HG02798 (cell line): Measurements from ENCODE around the gene TP53TG3B.
"Not testable (repeated sequence)": the region's sequence is repeated elsewhere in the genome, so short reads cannot be mapped to it uniquely, and the experiment has no call there.

Source experiments
- ATAC-seq: cut with Tn5 transposase; IDR thresholded peaks from one replicate; pipeline ENCODE4 v1.9.1; 2021; ENCODE audit warnings: mild to moderate bottlenecking; ENCODE audit not compliant: unreplicated experiment, poor library complexity

The TP53TG3B gene, protein sequence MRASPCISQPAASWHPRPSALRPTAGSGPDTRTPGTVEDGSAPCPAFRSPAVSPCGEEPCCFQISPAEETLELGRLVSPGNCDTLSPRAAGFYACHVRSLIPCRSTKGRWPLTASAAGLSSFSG

DNA sequence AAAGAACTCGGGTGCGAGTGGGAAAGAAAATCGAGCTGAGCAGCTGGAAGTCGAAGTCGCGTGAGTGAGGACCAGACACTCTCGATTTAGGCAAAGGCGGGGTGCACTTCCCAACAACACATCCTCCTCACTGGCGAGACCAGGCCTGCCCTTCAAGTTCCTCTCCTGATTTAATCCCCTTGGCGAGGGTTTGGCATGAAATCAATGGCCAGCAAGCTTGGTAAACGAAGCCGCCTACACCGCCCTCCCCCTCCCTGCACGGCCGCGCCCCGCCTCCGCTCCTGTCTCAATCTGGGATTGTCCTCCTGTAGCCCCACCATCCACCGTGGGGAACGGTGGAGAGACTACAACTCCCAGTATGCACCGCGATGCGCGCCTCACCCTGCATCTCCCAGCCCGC is at the start of gene TP53TG3B:
TSS of gene TP53TG3B (plus strand) at position 301 of the 400 bp plus-strand sequence. CDS start at position 369, 68 bp downstream.
- not testable (repeated sequence) for ATAC-seq

DNA sequence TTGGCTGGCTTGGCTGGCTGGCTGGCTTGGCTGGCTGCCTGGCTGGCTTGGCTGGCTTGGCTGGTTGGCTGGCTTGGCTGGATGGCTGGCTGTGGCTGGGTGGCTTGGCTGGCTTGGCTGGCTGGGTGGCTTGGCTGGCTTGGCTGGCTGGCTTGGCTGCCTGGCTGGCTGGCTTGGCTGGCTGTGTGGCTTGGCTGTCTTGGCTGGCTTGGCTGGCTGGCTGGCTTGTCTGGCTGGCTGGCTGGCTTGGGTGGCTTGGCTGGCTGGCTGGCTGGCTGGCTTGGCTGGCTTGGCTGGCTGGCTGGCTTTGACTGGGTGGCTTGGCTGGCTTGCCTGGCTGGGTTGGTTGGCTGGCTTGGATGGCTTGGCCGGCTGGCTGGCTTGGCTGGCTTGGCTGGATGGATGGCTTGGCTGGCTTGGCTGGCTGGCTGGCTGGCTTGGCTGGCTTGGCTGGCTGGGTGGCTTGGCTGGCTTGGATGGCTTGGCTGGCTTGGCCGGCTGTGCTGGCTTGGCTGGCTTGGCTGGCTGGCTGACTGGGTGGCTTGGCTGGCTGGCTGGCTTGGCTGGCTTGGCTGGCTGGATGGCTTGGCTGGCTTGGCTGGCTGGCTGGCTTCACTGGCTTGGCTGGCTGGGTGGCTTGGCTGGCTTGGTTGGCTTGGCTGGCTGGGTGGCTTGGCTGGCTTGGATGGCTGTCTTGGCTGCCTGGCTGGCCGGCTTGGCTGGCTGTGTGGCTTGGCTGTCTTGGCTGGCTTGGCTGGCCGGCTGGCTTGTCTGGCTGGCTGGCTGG is 24.2 kb upstream of the TP53TG3B start:
- not testable (repeated sequence) for ATAC-seq

DNA sequence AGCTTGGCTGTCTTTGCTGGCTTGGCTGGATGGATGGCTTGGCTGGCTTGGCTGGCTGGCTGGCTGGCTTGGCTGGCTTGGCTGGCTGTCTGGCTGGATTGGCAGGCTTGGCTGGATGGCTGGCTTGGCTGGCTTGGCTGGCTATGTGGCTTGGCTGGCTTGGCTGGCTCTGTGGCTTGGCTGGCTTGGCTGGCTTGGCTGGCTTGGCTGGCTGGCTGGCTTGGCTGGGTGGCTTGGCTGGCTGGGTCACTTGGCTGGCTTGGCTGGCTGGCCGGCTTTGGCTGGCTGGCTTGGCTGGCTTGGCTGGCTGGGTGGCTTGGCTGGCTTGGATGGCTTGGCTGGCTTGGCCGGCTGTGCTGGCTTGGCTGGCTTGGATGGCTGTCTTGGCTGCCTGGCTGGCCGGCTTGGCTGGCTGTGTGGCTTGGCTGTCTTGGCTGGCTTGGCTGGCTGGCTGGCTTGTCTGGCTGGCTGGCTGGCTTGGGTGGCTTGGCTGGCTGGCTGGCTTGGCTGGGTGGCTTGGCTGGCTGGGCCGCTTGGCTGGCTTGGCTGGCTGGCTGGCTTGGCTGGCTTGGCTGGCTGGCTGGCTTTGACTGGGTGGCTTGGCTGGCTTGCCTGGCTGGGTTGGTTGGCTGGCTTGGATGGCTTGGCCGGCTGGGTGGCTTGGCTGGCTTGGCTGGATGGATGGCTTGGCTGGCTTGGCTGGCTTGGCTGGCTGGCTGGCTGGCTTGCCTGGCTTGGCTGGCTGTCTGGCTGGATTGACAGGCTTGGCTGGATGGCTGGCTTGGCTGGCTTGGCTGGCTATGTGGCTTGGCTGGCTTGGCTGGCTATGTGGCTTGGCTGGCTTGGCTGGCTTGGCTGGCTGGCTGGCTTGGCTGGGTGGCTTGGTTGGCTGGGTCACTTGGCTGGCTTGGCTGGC is 22.8 kb upstream of the TP53TG3B start:
- ATAC-seq: not testable (repeated sequence)

DNA sequence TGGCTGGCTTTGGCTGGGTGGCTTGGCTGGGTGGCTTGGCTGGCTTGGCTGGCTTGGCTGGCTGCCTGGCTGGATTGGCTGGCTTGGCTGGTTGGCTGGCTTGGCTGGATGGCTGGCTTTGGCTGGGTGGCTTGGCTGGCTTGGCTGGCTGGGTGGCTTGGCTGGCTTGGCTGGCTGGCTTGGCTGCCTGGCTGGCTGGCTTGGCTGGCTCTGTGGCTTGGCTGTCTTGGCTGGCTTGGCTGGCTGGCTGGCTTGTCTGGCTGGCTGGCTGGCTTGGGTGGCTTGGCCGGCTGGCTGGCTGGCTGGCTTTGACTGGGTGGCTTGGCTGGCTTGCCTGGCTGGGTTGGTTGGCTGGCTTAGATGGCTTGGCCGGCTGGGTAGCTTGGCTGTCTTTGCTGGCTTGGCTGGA is 22.1 kb upstream of the TP53TG3B start:
- not testable (repeated sequence) for ATAC-seq

DNA sequence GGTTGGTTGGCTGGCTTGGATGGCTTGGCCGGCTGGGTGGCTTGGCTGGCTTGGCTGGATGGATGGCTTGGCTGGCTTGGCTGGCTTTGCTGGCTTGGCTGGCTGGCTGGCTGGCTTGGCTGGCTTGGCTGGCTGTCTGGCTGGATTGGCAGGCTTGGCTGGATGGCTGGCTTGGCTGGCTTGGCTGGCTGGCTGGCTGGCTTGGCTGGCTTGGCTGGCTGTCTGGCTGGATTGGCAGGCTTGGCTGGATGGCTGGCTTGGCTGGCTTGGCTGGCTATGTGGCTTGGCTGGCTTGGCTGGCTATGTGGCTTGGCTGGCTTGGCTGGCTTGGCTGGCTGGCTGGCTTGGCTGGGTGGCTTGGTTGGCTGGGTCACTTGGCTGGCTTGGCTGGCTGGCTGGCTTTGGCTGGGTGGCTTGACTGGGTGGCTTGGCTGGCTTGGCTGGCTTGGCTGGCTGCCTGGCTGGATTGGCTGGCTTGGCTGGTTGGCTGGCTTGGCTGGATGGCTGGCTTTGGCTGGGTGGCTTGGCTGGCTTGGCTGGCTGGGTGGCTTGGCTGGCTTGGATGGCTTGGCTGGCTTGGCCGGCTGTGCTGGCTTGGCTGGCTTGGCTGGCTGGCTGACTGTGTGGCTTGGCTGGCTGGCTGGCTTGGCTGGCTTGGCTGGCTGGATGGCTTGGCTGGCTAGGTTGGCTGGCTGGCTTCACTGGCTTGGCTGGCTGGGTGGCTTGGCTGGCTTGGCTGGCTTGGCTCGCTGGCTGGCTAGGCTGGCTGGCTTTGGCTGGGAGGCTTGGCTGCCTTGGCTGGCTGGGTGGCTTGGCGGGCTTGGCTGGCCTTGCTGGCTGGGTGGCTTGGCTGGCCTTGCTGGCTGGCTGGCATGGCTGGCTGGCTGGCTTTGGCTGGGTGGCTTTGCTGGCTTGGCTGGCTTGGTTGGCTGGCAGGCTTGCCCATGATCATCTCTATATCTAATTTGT is 21.3 kb upstream of the TP53TG3B start:
- ATAC-seq: not testable (repeated sequence)
